Endothelial cell of umbilical vein (primary cell): ENCODE results near the gene PSMB7.

Experiments
- EZH2 ChIP-seq: IDR thresholded peaks from 2 replicates; pipeline ENCODE4 v1.6.1; 2012; ENCODE audit warnings: borderline replicate concordance, low read depth, mild to moderate bottlenecking, moderate library complexity, low read length, inconsistent platforms; ENCODE audit not compliant: severe bottlenecking
- JUN ChIP-seq: IDR thresholded peaks from 2 replicates; pipeline ENCODE4 v1.6.1; 2011; ENCODE audit warnings: borderline replicate concordance, low read depth; ENCODE audit not compliant: insufficient read length, insufficient read depth
- POLR2A ChIP-seq: IDR thresholded peaks from 2 replicates; pipeline ENCODE4 v1.6.1; 2012; ENCODE audit warnings: low read depth, mild to moderate bottlenecking, control low read depth, low read length
- POLR2AphosphoS5 ChIP-seq: IDR thresholded peaks from 2 replicates; pipeline ENCODE4 v1.6.1; 2012; ENCODE audit warnings: low read depth, mild to moderate bottlenecking, control low read depth, low read length, moderate library complexity; ENCODE audit not compliant: insufficient read depth
- TF ChIP-seq, protein P1 (sequence below), 2 donors: IDR thresholded peaks; 1 replicate in 1 of 2; 2 replicates in 1 of 2; pipeline ENCODE4 v1.5.1; 2011; ENCODE audit warnings: low read length in 2 of 2, mild to moderate bottlenecking in 2 of 2, moderate library complexity in 2 of 2, control low read depth in 1 of 2, inconsistent platforms in 1 of 2, low read depth in 1 of 2; ENCODE audit not compliant: insufficient read depth in 1 of 2; ENCODE audit errors: extremely low read depth in 1 of 2
- TF ChIP-seq, protein P2 (sequence below): IDR thresholded peaks from 2 replicates; pipeline ENCODE4 v1.6.1; 2011; ENCODE audit not compliant: insufficient read depth, insufficient read length

DNA sequence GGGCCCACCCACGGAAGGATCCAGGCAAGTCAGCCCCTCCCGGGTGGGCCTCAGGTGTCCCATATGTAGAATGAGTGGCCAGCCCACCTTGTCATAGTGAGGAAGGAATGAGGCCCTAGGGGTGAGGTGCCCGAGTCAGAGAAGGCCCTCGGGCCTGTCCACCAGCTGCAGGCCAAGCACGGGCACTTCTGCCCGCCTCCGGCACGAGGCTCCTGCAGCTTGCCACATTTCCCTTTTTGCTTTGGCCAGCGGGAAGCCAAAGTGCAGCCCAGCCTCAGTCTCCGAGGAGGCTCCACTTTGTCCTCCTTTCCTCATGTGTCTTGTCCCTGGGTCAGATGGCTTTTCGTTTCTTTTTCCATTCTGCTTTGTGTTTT, 72.9 kb downstream of the PSMB7 start:
- TF ChIP-seq EZH2 (no peak), POLR2A (no peak), POLR2AphosphoS5 (no peak), JUN (no peak)
- TF ChIP-seq, protein P1, sequence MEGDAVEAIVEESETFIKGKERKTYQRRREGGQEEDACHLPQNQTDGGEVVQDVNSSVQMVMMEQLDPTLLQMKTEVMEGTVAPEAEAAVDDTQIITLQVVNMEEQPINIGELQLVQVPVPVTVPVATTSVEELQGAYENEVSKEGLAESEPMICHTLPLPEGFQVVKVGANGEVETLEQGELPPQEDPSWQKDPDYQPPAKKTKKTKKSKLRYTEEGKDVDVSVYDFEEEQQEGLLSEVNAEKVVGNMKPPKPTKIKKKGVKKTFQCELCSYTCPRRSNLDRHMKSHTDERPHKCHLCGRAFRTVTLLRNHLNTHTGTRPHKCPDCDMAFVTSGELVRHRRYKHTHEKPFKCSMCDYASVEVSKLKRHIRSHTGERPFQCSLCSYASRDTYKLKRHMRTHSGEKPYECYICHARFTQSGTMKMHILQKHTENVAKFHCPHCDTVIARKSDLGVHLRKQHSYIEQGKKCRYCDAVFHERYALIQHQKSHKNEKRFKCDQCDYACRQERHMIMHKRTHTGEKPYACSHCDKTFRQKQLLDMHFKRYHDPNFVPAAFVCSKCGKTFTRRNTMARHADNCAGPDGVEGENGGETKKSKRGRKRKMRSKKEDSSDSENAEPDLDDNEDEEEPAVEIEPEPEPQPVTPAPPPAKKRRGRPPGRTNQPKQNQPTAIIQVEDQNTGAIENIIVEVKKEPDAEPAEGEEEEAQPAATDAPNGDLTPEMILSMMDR (IDR thresholded peaks at IDR 0.05; ENCODE audit: extremely low read depth in 1 of 2, insufficient read depth in 1 of 2, low read depth in 1 of 2, low read length in 2 of 2), result no peak
- TF ChIP-seq, protein P2, sequence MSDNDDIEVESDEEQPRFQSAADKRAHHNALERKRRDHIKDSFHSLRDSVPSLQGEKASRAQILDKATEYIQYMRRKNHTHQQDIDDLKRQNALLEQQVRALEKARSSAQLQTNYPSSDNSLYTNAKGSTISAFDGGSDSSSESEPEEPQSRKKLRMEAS, result no peak
